NCI-H2081 treated with DMSO at 0.1 percent for 48 hours (cell line): ENCODE results near the gene TGM2.

ENCODE experiments used
- DNase-seq: peaks from one replicate; lab custom pipeline; 2025; lab: John Stamatoyannopoulos, UW

The TGM2 gene

DNA sequence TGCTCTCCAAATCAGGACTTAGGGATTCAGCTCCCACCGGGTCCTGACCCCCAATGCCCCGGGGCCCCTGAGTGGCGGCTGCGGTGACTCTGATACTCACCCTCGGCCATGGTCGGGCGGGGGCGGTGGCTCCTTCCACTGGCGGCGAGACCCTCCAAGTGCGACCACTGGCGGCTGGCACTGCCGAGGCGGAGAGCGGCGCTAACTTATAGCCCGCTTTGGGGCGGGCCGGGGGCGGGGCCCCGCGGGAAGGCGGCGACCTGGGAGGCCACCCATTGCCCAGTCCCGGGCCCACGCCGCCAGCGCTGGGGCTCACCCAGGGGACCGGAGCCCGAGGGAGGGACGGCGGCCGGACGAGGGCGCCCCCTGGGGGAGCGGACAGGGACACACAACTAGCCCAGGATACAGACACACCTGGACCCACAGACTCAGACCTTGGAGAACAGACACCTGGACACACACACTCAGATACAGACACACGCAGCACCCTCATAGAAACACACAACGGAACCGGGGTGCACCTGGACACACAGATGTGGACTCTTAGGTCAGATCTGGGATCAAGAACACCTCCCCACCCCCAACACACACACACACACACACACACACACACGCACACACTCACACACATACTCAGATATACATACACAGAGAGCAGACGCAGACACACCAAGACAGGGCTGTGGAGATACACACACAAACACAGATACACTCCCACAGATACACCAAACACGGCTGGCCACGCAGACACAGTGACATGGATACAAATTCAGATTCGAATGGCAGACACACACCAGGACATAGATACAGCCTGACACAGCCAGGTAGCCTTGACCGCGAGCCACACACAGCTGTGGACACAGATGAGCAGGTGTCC lies at the start of gene TGM2:
Gene TGM2 (minus strand): TSS at position 182 of the 877 bp plus-strand sequence. CDS start 72 bp downstream, at position 110.
- no peak for DNase-seq

DNA sequence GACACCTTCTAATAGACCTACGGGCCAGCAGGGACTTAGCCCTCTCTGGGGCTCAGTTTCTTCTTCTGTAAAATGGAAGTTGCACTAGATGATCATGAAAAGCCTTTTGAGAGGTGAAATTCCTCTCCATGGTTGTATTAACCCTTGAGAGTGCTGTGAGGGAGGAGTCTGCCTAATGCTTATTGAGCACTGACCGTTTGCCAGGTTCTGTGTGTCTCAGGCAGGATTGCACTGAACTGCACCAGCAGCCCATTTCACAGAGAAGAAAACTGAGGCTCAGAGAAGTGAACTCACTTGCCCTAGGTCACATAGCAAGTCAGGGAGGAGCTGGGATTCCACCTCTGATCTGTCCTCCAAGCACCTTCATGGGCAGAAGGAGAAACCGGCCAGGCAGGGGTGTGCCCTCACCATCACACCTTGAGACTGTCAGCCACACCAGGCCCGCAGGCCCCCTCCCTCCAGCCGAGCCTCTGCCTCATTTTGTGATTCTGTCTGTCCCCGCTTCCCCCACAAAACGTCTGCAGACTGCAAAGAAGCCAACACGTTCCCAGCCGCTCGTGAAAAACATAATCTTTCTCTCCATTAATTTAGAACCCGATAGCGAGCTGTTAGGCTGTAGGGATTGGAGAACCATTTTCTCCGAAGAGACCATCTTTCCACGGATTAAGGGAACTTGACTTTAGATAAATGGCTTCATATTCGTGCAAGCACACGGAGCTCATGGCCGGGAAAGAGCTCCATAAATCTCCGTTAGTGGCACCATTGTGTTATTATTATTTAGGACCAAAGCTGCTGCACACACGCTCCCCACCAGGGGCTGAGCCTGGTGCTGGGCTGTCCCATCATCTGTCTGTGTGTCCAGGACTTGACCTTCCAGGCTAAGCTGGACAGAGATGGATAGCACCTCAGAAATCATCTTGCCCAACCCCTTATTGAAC lies 49.5 kb upstream of the TGM2 start:
- no peak for DNase-seq

DNA sequence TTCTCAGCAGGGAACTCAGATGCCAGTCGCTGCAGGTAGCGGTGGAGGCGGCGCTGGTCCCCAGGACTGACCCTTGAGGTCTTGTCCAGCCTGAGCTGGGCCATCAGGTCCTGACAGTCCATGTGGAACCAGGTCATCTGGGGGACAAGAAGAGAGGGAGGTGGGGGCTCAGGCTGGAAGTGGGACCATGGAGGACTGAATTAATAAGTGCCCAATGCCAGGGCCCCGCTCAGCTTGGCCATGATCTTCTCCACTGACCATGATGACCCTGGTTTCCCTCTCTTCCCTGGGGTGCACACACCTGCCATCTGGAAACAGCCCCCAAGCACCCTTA lies 48.5 kb upstream of the TGM2 start:
- DNase-seq, result no peak

DNA sequence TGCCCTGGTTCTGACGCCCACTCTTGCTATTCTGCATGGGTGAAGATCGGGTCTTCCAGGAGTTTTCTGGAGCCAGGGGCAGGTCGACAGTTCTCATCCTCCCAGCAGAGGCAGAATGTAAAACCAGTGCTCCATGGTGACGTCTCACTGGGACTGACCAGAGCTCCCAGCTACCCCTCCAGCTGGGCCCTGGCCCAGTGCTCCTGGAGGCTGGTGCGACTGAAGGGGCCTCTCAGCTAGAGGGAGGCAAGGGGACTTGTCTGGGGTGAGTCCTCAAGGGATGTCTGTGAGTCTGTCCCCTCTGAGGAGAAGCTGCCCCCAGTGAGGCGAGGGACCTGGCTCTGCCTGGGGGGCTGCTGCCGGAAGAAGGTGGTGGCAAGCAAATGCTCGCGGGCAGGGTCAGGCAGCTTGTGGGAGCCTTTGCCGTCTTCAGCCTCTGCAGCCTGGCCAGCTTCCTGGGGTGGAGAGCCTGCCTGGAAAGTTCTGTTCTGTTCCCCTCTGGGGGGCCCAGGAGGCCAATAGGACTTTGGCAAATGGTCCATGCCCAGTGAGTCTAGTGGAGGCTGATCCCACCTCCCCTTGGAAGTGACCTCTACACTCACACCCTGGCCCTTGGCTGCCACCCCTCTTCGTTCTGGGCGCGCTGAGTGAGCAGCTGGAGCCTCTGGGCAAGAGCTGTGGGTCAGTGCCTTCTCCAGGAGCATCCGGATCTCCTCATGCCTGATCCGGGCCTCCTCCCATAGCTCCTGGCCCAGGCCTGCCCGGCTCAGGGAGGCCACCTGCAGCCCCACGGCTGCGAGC lies 47.9 kb upstream of the TGM2 start:
- DNase-seq, result no peak

DNA sequence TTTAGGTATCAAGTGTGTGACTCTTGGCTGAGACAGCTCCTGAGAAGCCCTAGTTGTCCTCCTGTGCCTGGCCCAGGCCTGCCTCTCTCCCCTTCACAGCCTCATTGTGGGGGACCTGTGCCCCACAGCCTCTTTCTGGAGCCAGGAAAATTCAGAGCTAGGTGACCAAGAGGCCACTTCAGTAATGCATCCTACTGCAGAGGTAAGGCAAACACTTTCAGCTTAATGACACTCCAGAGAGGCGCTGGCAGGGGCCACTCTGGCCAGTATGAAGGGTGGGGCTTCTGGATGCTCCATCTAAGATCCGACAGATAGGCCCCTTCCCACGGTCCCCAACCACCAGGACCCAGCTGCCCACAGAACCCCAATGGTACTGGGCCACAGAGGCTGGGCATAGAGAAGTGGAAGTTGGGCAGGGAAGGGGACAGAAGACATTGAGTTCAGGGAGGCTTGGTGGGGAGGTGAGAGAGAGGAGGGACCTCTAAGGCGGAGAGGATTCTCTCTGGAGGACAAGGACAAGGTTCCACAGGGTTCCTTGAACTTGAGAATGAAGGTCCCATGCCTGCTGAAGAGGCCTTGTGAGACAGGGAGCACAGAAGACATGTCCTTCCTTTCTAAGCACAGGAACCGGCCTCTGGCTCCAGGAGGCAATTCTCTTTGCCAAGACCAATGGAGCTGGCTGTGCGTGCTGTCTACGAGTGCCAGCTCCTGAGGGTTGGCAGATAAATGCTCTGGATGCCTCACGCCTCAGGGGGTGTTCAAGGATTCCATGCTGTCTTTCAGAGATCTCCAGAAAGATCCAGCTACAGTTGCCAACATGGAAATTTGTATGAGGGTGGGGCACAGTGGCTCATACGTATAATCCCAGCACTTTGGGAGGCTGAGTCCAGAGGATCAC lies 46.4 kb upstream of the TGM2 start:
- DNase-seq, result no peak

DNA sequence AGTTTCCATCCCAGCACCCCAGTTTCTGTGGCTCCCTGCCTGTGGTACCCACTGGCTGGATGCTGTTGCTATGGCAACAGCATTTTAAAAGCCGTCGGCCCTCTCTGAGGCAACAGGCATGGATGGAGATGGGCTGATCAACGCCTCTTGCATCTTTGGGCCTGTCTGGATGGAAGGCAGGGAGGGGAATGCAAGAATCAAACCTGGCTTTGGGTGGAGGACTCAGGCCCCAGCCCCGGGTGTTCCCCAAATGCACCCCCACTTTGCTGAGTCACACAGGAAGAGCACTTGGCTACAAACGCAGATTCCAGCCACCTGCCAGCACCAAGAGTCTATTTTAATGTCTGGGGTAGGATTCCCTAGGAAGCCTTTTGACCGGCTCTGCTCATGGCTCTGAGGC lies 45.7 kb upstream of the TGM2 start:
- DNase-seq, result no peak

DNA sequence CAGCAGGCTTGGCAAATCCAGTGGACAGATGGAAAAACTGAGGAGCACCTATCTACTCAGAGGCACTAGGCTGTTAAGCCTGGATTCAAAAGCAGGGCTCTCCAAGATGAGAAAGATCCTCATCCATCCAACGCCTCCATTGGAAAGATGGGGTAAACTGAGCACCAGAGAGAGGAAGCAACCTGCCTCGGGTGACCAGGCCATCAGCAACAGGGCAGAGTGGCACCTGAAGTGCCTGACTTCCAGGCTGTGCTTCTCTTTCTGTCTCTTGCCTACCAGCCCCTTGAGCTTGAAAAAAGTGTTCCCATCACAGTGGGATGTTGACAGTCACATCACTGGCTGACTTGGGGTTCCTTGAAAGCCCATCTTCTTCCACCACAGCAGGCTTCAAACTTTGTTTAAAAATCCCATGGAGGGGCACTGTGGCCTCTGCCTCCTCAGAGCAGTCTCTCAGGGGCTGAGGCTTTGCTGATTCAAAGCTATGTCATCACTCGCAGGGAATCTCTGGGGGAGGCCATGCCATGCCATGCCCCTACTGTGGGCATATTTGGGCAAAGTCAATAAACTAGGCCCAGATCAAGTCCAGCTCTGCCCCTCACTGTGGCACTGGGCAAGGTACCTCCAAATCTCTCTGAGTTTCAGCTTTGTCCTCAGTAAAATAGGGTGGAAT lies 44.8 kb upstream of the TGM2 start:
- DNase-seq, result no peak

DNA sequence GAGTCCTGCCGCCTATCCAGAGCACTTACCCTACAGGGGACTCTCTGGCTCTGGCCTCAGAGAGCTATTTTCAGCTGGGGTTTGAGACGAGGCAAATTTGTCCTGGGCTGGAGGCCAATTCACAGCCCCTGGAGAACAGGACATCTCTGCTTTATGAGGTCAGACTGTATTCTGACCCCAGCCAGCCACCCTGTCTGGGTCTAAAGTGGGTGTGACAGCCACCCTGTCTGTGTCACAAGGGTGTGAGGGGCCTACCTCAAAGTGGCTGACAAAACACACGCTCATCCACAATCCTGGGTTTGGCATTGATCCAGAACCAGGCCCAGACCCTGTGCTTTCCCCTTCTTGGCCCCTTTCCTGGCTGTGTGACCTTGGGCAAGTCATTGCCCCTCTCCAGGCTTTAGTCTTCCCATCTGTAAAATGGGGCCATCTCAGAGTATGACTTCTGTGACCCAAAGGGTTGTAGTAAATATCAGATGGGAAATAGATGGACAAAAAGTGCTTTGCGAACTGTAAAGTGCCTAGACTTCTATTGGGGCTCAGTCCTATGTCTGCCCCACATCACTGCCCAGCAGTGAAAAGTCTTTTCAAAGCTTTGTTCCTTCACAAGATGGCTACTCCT lies 44.1 kb upstream of the TGM2 start:
- DNase-seq, result no peak

DNA sequence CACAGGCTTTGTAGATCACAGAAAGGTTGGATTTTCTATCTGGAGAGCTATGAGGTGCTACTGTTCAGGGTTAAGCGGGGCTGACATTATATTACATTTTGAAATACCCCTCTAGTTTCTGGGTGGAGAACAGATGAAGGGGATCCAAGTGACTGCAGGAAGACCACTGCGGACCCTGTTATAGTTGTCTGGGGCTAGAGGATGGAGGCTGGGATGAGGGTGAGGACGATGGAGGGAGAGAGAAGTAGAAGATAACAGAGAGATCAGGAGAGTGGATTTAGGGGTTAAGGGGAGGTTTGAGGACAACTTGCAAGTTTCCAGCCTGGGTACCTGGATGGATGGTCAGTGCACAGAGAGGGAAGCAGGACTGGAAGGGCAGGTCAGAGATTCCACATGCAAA lies 43.5 kb upstream of the TGM2 start:
- DNase-seq, result no peak

DNA sequence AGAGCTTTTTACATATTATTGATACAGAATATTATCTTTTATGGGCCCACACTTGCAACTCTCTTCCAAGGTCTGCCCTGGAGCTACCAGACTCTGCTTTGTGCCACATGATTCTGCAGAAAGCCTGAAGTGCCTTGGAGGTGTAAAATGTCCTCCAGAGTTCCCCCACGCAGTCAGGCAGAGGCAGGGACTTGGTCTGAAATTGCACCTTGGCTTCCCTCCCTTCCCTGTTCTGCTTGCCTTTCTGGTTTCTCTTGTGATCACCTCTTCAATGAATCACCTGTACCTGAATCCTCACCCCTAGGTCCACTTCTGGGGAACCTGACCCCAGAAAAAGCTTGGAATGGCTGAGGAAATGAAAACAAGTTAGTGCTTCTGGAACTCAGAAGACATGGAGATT lies 43.0 kb upstream of the TGM2 start:
- no peak for DNase-seq

DNA sequence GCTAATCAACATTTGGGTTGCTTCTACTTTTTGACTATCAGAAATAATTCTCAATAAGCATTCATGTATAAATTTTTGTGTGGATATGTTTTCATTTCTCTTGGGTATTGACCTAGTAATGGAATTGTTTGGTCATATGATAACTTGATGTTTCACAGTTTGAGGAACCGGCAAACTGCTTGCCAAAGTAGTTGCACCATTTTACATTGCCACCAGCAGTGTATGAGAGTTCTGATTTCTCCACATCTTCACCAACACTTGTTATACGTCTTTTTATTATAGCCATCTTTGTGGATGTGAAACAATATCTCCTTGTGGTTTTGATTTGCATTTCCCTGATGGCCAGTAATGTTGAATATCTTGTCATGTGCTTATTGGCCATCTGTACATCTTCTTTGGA lies 42.6 kb upstream of the TGM2 start:
- no peak for DNase-seq

DNA sequence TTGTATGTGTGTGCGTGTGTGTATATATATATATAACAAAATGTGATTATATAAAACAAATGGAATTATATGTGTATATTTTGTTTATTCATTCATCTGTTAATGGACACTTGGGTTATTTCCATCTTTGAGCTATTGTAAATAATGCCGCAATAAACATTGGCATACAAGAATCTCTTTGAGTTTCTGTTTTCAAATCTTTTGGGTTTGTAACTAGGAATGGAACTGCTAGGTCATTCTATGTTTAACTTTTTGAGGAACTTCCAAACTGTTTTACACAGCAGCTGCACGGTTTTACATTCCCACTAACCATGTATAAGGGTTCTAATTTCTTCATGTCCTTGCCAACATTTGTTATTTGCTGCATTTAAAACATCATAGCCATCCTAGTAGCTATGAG lies 39.9 kb upstream of the TGM2 start:
- DNase-seq, result no peak

DNA sequence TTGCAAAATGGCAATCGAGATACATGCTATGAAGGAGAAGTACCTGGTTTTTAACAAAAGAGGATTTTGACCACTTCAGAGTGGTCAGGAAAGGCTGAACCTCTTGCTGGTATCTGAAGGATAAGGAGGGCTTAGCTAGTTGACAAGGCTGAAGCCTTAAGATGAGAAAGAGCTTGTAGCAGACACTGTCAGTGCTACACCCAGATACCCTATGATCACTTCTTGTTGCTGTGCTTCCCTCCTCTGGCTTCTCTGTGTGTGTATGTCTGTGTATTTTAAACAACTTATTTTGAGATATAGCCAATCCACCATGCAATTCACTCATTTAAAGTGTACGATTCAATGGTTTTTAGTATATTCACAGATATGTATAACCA lies 38.9 kb upstream of the TGM2 start:
- DNase-seq, result no peak

DNA sequence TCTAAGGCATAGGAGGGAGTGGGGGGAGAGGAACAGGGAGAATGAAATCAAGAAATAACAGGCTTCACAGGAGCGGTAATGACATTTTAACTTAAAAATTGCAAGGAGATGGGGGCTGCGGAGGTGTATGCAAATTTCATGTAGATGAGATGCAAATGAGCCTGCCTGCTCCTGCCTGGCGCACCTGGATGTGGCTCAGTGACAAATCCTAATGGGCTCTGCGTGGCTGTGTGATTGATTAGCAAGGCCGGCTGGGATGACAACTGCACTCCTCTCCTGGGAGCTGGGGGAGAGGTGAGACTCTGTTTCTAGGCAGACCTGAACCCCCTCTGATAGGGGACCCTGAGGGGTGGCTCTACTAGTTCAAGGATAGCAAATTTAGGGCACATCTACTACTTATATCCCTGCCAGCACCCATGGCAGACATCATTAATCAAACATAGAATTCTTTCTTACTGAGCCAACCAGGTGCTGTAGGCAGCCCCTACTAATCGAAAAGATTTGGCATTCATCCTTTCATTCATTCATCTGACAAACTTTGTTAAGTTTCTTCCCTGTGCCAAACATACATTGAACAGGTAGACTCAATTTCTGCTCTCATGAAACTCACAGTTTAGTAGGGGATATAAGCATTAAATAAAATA lies 38.4 kb upstream of the TGM2 start:
- DNase-seq, result no peak

DNA sequence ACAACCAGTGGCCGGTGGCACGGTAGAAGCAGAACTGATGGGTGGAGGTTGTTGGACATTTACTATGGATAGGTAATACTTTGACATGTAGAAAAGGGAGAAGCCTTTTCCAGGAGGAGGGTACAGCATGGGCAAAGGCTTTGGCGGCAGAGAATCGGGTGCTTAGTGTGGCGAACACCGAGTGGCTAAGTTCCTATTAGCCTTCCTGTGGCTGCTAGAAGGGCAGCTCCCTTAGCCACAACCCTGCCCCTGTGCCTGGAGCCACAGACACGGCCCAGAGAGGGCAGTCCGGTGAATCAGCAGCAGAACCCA lies 37.9 kb upstream of the TGM2 start:
- no peak for DNase-seq

DNA sequence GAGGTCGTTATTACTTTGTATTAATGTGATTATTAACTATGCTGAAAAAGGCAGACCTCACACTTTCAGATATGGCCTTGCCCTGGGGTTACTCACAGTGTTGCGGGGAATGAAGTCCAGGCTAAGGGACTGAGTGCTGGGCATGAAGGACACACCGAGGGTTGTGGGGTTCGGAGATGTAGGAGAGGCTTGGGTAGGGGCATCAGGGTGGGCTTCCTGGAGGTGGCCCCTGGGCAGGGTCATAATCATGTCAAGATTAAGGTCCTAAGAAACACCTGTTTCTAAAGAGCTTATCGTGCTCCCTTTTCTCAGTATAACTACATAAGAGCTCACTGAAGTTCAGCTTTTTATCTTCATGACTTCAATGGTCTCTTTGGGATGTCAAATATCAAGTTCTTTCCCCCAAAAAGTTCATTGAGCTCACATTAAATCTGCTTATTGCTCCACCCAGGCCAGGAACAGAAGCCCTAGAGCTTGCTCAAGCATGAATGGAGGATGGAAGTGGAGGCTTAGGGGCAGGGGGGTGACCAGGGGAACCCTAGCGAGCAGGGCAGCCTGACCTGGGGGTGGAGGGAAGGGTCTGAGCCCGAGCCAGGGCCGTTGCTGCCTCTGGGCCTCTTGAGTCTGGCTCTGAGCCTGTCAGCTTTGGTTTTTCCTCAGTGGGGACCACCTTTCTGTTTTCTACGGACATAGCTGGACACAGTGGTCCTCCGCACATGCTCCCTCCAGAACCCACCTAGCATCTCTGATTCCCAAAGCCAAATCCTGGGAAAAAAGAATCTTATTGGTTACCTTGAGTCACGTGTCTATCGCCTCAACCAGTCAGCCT lies 37.3 kb upstream of the TGM2 start:
- DNase-seq, result no peak

DNA sequence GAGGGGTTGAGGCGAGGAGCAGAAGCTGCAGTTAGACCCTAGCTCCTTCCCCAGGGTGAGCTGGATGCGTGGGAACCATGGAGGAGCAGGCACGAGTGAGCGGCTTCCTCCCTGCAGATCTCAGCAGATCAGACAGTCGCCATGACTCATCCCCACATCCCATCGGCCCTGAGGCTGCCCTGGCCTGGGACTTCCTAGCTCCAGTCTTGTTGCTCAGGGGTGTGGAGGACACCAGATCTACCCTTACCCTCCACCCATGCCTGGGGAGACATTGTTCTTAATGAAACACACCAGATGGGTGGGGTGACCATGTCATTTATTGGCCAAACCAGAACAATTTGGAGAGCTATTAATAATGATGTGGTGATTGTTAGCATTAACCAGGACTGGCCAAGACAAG lies 36.3 kb upstream of the TGM2 start:
- no peak for DNase-seq

DNA sequence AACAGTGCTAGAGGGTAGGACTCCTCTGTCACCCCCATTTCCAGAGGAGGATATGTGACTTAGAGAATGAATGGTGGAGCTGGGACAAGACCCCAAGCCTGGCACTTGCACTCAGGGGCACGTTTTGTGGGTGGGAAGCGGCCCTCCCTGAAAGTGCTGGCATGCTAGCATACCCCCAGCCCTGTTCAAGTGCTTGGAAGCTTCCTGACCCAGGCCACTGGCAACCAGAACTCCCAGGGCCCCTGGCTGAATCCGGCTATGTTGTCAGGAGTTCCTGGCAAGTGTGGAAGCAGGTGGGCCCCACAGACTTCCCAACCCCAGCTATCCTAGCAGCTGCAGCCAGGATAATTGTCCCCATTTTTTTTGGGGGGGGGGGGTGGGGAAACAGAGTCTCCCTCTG lies 35.6 kb upstream of the TGM2 start:
- no peak for DNase-seq
